Measurements from ENCODE around the gene GPR65. TPM values are rescaled to one million over a fixed set of nuclear protein-coding genes. Genes with fewer than 3 reads are reported as not detected.

GPR65 gene, protein sequence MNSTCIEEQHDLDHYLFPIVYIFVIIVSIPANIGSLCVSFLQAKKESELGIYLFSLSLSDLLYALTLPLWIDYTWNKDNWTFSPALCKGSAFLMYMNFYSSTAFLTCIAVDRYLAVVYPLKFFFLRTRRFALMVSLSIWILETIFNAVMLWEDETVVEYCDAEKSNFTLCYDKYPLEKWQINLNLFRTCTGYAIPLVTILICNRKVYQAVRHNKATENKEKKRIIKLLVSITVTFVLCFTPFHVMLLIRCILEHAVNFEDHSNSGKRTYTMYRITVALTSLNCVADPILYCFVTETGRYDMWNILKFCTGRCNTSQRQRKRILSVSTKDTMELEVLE
- total RNA-seq = 11.0 and 11.6 TPM in 2 replicates

DNA sequence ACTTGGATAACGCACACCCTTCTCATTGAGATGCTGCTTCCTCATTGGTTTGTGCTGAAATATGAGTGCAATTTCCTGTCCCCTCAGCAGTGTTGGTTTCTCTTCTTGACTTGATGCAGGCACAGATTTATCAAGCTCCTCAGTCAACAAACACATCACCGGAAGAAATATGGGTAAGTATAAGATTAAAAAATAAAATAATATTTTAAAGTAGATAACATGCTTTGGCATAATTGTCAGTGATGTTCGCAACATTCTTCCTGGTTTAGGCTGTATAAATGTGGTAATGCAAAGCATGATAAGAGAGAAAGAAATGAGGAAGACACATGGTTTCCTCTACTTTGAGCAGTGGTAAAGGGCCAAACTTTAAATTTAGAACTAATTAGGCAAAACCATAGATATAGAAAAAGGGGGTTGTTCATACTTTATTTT is at the start of gene GPR65:
Gene GPR65 (plus strand): TSS at position 86 of the 432 bp plus-strand sequence. CDS start 5,713 bp downstream, outside the sequence.
- intact Hi-C loops (cut with micrococcal nuclease) = loop anchor here (10.0 kb wide), 2 partner anchors 380 to 1620 kb away; partner anchors contain the start of gene SPATA7
- peak; percentile 41 for DNase-seq (ENCODE audit: low spot score)
- Mint-ChIP-seq H3K27me3 (ENCODE audit: low read depth) (no peaks in the 10 kb centered on the region), H3K36me3 (ENCODE audit: low read depth) (peaks cover 27% of the 10 kb centered on the region), H3K9me3 (no peaks in the 10 kb centered on the region), H3K4me1 (ENCODE audit: low read depth) (peaks cover 57% of the 10 kb centered on the region), H3K27ac (peak within 1 kb of the TSS; percentile 97), H3K4me3 (ENCODE audit: low read depth) (peak within 1 kb of the TSS; percentile 94)

DNA sequence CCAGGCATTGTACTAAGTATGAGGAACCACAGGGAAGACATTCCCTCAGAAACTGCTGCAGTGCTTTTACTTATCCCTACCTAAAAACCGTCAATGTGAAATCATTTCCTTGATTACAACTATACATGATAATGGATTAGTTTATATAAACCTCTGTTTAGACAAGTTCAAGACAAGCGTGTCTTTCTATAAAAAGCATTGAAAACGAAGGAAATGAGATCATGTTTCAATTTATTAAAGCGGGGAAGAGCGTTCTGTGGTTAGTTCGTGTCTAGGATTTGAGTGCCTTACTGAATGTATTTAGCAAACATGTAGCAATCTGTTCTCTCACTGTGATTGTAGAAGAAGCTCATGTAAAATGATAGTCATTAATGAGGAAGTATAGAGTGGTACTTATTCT is 49.4 kb upstream of the GPR65 start:
- intact Hi-C loops (cut with micrococcal nuclease) = no loop called here
- Mint-ChIP-seq H3K36me3 (ENCODE audit: low read depth) (peaks cover 40% of the 10 kb centered on the region), H3K27ac (no peak overlapping the region), H3K4me3 (ENCODE audit: low read depth) (no peak overlapping the region), H3K4me1 (ENCODE audit: low read depth) (peaks cover 38% of the 10 kb centered on the region), H3K27me3 (ENCODE audit: low read depth) (no peaks in the 10 kb centered on the region), H3K9me3 (peaks cover 9% of the 10 kb centered on the region)
- no peak for DNase-seq (ENCODE audit: low spot score)

DNA sequence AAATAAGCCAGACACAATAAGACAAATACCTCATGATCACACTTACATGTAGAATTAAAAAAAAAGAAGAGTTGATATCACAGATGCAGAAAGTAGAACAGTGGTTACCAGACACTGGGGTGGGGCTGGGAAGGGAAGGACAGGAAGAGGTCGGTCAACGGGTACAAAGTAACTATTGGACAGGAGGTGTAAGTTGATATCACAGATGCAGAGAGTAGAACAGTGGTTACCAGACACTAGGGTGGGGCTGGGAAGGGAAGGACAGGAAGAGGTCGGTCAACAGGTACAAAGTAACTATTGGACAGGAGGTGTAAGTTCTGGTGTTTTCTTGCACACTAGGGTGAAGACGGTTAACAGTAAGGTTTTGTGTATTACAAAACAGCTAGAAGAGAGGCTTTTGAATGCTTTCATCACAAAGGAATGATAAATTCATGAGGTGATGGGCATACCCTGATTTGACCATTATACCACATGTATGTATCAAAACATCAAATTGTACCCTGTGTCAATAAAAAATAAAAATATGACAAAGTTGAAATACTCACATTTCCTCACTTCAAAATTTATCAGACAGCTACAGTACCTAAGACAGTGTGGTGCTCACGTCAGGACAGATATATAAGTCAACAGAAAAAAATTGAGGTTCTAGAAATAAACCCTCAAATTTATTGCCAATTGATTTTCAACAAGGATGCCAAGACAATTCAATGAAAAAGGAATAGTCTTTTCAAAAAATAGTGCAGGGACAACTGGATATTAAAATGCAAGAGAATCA is 44.7 kb upstream of the GPR65 start:
- peaks cover 14% of the 10 kb centered on the region for H3K4me1 Mint-ChIP-seq (ENCODE audit: low read depth)
- intact Hi-C loops (cut with micrococcal nuclease) = no loop called here
- H3K9me3 Mint-ChIP-seq = peaks cover 9% of the 10 kb centered on the region
- no peak for DNase-seq (ENCODE audit: low spot score)
- no peaks in the 10 kb centered on the region for H3K27me3 Mint-ChIP-seq (ENCODE audit: low read depth)
- H3K36me3 Mint-ChIP-seq (ENCODE audit: low read depth) = peaks cover 69% of the 10 kb centered on the region
- H3K4me3 Mint-ChIP-seq (ENCODE audit: low read depth) = no peak overlapping the region
- H3K27ac Mint-ChIP-seq = no peak overlapping the region

DNA sequence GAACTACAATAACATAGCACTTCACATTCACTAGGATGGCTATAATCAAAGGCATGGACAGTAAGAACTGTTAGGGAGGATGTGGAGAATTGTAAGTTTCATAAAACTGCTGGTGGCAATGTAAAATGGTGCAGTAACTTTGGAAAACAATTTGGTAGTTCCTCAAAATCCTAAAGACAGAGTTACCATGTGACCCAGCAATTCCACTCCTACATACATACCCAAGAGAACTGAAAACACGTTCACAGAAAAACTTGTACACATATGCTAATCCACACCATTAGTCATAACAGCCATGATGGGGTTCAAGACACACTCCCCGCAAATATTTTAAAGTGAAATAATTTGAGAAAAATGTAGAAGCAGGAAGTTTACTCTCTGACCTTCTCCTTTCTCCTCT is 43.7 kb upstream of the GPR65 start:
- Mint-ChIP-seq H3K9me3 (peaks cover 9% of the 10 kb centered on the region), H3K27ac (no peak overlapping the region), H3K4me3 (ENCODE audit: low read depth) (no peak overlapping the region), H3K4me1 (ENCODE audit: low read depth) (peaks cover 9% of the 10 kb centered on the region), H3K27me3 (ENCODE audit: low read depth) (no peaks in the 10 kb centered on the region), H3K36me3 (ENCODE audit: low read depth) (peaks cover 68% of the 10 kb centered on the region)
- intact Hi-C loops (cut with micrococcal nuclease) = no loop called here
- DNase-seq (ENCODE audit: low spot score) = no peak

DNA sequence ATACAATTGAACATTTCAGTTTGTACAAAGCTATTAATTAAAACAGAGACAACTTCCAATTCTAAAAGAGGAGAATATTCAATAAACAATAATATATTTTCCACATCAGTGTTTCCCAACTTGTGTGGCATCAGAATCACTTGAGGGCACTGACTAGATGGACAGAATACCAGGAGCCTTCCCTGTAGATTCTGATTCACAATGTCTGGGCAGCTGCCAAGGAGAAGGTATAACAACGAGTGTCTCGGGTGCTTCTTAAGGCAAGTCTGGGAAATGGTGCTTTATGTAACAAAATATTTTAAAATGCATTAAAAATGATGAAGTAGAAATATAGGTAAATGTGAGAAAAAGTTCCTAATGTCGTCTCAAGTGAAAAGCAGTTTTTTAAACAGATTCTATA is 38.1 kb upstream of the GPR65 start:
- H3K4me3 Mint-ChIP-seq (ENCODE audit: low read depth) = no peak overlapping the region
- peaks cover 47% of the 10 kb centered on the region for H3K36me3 Mint-ChIP-seq (ENCODE audit: low read depth)
- H3K9me3 Mint-ChIP-seq = no peaks in the 10 kb centered on the region
- no peak overlapping the region for H3K27ac Mint-ChIP-seq
- intact Hi-C loops (cut with micrococcal nuclease) = no loop called here
- peaks cover 5% of the 10 kb centered on the region for H3K4me1 Mint-ChIP-seq (ENCODE audit: low read depth)
- DNase-seq (ENCODE audit: low spot score) = no peak
- no peaks in the 10 kb centered on the region for H3K27me3 Mint-ChIP-seq (ENCODE audit: low read depth)

DNA sequence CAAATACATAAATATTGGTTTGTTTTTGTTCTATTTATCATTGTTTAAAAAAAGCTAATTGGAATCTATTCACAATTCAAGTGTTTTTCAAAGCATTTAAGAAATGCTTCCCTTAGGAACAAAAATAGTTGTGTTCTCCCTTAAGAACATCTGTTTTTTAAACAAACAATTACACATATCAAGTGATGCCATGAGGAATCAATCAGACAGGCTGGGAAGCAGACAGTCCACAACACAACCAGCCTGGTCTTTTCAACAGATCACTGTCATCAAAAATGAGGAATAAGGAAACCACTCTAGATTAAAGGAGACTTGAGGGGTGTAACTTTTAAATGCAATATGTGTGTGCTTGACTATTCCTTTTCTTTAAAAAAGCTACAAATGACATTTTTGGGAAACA is 37.4 kb upstream of the GPR65 start:
- intact Hi-C loops (cut with micrococcal nuclease) = no loop called here
- Mint-ChIP-seq H3K9me3 (no peaks in the 10 kb centered on the region), H3K4me3 (ENCODE audit: low read depth) (no peak overlapping the region)

DNA sequence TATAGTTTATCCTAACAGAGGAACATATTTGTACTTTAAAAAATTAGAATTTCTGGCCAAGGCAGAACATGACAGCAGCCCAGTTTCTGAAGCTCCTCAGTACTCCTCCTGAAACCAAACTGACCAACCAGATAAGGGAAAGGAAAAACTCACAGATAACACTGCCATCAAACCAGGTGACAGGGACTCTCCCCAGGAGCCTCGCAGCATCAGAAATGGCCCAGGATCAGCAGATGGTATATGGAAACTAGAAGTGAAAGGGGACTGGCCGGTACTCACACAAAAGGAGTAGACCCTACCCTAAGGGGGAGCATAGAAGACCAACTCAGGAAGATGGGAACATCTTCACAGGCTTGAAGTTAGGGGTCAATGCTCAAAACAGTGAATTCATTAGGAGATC is 33.9 kb upstream of the GPR65 start:
- Mint-ChIP-seq H3K4me1 (ENCODE audit: low read depth) (peaks cover 8% of the 10 kb centered on the region), H3K4me3 (ENCODE audit: low read depth) (no peak overlapping the region), H3K9me3 (no peaks in the 10 kb centered on the region), H3K27ac (no peak overlapping the region), H3K36me3 (ENCODE audit: low read depth) (peaks cover 31% of the 10 kb centered on the region), H3K27me3 (ENCODE audit: low read depth) (no peaks in the 10 kb centered on the region)
- no peak for DNase-seq (ENCODE audit: low spot score)
- intact Hi-C loops (cut with micrococcal nuclease) = no loop called here

More for the DNA sequence above, 37.4 kb upstream of the GPR65 start:
- peaks cover 40% of the 10 kb centered on the region for H3K36me3 Mint-ChIP-seq (ENCODE audit: low read depth)
- no peaks in the 10 kb centered on the region for H3K27me3 Mint-ChIP-seq (ENCODE audit: low read depth)
- H3K4me1 Mint-ChIP-seq (ENCODE audit: low read depth) = peaks cover 5% of the 10 kb centered on the region
- no peak overlapping the region for H3K27ac Mint-ChIP-seq
- DNase-seq (ENCODE audit: low spot score) = no peak

DNA sequence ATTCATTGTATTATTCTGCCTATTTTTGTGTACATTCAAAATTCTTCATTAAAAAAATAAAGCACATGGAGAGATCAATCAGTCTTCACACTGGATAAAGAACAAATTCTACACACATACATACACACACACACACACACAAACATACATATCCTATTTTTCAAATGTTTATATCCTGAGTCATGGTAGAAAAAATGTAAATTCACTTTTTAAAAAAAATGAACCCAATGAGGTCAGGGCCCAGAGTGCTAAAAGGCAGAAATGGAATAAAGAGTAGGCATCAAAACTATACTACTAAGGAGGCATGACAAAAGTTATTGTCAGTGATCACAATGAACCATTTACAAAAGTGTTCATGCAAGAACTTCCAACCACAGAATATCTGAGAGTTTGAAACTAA is 29.3 kb upstream of the GPR65 start:
- Mint-ChIP-seq H3K4me3 (ENCODE audit: low read depth) (no peak overlapping the region), H3K27ac (no peak overlapping the region), H3K4me1 (ENCODE audit: low read depth) (peaks cover 8% of the 10 kb centered on the region), H3K9me3 (no peaks in the 10 kb centered on the region), H3K27me3 (ENCODE audit: low read depth) (no peaks in the 10 kb centered on the region), H3K36me3 (ENCODE audit: low read depth) (peaks cover 34% of the 10 kb centered on the region)
- intact Hi-C loops (cut with micrococcal nuclease) = no loop called here
- no peak for DNase-seq (ENCODE audit: low spot score)

DNA sequence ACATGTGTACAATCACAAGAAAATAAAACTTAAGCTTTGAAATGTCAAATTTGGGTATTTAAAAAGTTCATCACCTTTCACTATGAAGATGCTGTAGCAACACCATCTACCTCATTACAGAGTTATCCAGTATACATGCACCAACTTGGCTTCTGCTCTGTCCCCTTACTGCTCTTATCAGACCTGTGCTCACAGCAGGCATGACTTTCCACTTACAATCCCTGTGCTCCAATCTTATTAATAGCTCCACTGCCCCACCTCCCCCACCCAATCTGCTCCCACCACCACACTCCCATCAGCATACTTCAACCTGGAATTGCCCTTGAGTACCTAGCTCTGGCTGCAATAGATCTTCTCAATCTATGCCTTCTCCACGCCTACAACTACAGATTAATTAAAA is 25.2 kb upstream of the GPR65 start:
- no peak overlapping the region for H3K27ac Mint-ChIP-seq
- no peaks in the 10 kb centered on the region for H3K27me3 Mint-ChIP-seq (ENCODE audit: low read depth)
- intact Hi-C loops (cut with micrococcal nuclease) = no loop called here
- no peak overlapping the region for H3K4me3 Mint-ChIP-seq (ENCODE audit: low read depth)
- H3K9me3 Mint-ChIP-seq = no peaks in the 10 kb centered on the region
- DNase-seq (ENCODE audit: low spot score) = no peak
- H3K36me3 Mint-ChIP-seq (ENCODE audit: low read depth) = peaks cover 50% of the 10 kb centered on the region
- peaks cover 3% of the 10 kb centered on the region for H3K4me1 Mint-ChIP-seq (ENCODE audit: low read depth)

DNA sequence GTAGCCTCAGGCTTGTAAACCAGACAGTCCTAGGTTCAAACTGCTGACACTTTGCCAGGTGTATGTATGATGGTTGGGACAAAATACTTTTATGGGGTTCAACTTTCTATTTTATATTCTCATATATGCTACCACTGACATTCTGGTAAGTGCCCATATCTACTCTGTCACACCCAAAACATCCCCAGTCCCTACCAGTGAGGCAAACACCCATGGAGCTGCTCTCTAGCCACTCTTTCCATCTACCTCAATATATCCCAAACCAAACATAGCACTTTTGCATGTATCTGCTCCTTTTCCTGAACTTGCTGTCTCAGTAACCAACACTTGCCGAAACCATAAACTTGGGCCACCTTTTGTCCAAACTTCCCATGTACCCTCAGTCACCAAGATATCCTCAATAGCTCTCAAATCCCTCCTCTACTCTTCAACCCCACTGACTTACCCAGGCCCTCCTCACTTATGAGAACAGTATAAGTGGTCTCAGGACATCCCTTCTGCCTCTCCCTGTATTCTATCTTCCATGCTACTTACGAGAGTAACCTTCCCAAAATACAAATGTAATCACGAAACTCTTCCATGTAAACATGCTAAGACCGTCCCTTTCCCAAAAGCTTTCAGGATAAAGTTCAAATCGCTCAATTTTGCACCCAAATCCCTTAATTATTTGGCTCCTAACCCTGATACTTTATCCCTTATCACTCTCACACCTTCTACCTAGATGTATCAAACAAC is 15.5 kb upstream of the GPR65 start:
- no peak for DNase-seq (ENCODE audit: low spot score)
- no peaks in the 10 kb centered on the region for H3K9me3 Mint-ChIP-seq
- H3K4me1 Mint-ChIP-seq (ENCODE audit: low read depth) = peaks cover 34% of the 10 kb centered on the region
- intact Hi-C loops (cut with micrococcal nuclease) = no loop called here
- H3K27me3 Mint-ChIP-seq (ENCODE audit: low read depth) = no peaks in the 10 kb centered on the region
- no peak overlapping the region for H3K27ac Mint-ChIP-seq
- peaks cover 16% of the 10 kb centered on the region for H3K36me3 Mint-ChIP-seq (ENCODE audit: low read depth)
- no peak overlapping the region for H3K4me3 Mint-ChIP-seq (ENCODE audit: low read depth)

DNA sequence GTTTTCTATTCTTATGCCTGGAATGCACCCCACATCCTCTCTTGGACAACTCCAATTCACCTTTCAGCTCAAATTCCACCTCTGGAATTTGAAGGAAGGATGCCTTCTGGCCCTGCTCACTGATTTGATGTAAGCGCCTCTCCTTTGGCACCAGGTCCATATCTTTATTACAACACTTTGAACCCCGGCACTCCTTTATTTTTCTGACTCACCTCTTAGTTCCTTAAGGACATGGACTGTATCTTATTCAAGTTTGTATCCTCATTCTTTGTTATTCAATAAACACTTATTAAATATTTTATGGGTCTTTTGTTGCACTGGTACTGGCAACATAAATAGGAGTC is 15.0 kb upstream of the GPR65 start:
- H3K4me3 Mint-ChIP-seq (ENCODE audit: low read depth) = no peak overlapping the region
- no peak overlapping the region for H3K27ac Mint-ChIP-seq
- intact Hi-C loops (cut with micrococcal nuclease) = loop anchor here (5.0 to 10.0 kb wide), 2 partner anchors 38 to 805 kb away; partner anchors contain the start of gene EML5
- peaks cover 3% of the 10 kb centered on the region for H3K9me3 Mint-ChIP-seq
- H3K4me1 Mint-ChIP-seq (ENCODE audit: low read depth) = peaks cover 40% of the 10 kb centered on the region
- H3K36me3 Mint-ChIP-seq (ENCODE audit: low read depth) = peaks cover 12% of the 10 kb centered on the region
- DNase-seq (ENCODE audit: low spot score) = no peak
- no peaks in the 10 kb centered on the region for H3K27me3 Mint-ChIP-seq (ENCODE audit: low read depth)

DNA sequence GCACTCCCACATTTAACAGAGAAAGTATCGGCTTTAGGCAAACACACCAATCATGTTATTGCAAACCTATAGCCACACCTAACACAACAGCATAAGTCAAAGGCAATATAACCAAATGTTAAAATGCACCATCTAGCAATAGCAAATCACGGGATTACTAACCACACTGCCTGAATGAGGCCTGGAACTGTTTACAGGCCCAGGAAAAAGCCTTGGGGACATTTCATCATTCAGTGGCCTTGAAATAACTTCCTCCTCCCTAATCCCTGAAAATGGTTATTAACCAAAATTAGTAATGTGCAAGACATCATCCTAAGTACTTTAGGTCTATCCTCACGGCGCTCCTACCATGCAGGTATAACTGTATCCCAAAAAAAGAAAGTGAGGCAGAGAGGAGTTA is 14.3 kb upstream of the GPR65 start:
- Mint-ChIP-seq H3K27me3 (ENCODE audit: low read depth) (no peaks in the 10 kb centered on the region), H3K9me3 (peaks cover 3% of the 10 kb centered on the region), H3K27ac (no peak overlapping the region), H3K4me3 (ENCODE audit: low read depth) (no peak overlapping the region), H3K4me1 (ENCODE audit: low read depth) (peaks cover 46% of the 10 kb centered on the region), H3K36me3 (ENCODE audit: low read depth) (peaks cover 11% of the 10 kb centered on the region)
- intact Hi-C loops (cut with micrococcal nuclease) = loop anchor here (5.0 to 10.0 kb wide), 2 partner anchors 38 to 804 kb away; partner anchors contain the start of gene EML5
- no peak for DNase-seq (ENCODE audit: low spot score)
